HepG2 (cell line): ENCODE results near the gene MYOM1. TPM values are rescaled to one million over a fixed set of nuclear protein-coding genes. Genes with fewer than 3 reads are reported as not detected.

Experiments
- CBX2 ChIP-seq, 2 experiments: fragments of 200-600 bp in 1 of 2; sonication (generic); formaldehyde crosslinking in 1 of 2; IDR thresholded peaks; 2 replicates each; pipeline versions ENCODE4 v1.7.0 to v1.8.1; 2018 to 2022; ENCODE audit warnings: low read depth in 2 of 2, low read length in 1 of 2, mild to moderate bottlenecking in 1 of 2, missing genetic modification reagents in 1 of 2
- HOXD1 ChIP-seq: sonication (generic); formaldehyde crosslinking; IDR thresholded peaks from 2 replicates; pipeline ENCODE4 v1.5.0; 2020; ENCODE audit warnings: missing genetic modification reagents
- KDM6A ChIP-seq: IDR thresholded peaks from 2 replicates; pipeline ENCODE4 v1.6.1; 2016; ENCODE audit warnings: low read depth
- MAFF ChIP-seq: IDR thresholded peaks from 2 replicates; pipeline ENCODE4 v1.6.1; 2011; ENCODE audit warnings: low read depth, low read length, improper control_type of control experiment
- MIXL1 ChIP-seq: IDR thresholded peaks from 2 replicates; pipeline ENCODE4 v1.6.1; 2016
- NFRKB ChIP-seq: fragments of 450-650 bp; IDR thresholded peaks from 2 replicates; pipeline ENCODE4 v1.6.1; 2017
- SATB2 ChIP-seq: sonication (generic); formaldehyde crosslinking; IDR thresholded peaks from 2 replicates; pipeline ENCODE4 v1.5.0; 2020; ENCODE audit warnings: missing genetic modification reagents
- SOX13 ChIP-seq, 3 experiments: fragments of 450-650 bp in 1 of 3; sonication (generic) in 1 of 3; formaldehyde crosslinking in 1 of 3; IDR thresholded peaks in 2 of 3; conservative IDR thresholded peaks in 1 of 3; 2 replicates each; pipeline versions ENCODE4 v1.5.0 to v1.6.1; 2016 to 2020; ENCODE audit warnings: antibody characterized with exemption in 1 of 3, mild to moderate bottlenecking in 1 of 3, missing compliant biosample characterization in 1 of 3, missing genetic modification reagents in 1 of 3, moderate library complexity in 1 of 3
- SRF ChIP-seq: IDR thresholded peaks from 2 replicates; pipeline ENCODE4 v1.6.1; 2011; ENCODE audit warnings: mild to moderate bottlenecking, low read depth, low read length, moderate library complexity
- ZIK1 ChIP-seq: sonication (generic); formaldehyde crosslinking; IDR thresholded peaks from 2 replicates; pipeline ENCODE4 v1.5.0; 2020; ENCODE audit warnings: mild to moderate bottlenecking, low read depth, missing genetic modification reagents, borderline replicate concordance
- ZMYM3 ChIP-seq: sonication (generic); formaldehyde crosslinking; IDR thresholded peaks from 2 replicates; pipeline ENCODE4 v1.5.1; 2020; ENCODE audit warnings: mild to moderate bottlenecking, missing genetic modification reagents
- ZNF101 ChIP-seq: sonication (generic); formaldehyde crosslinking; IDR thresholded peaks from 2 replicates; pipeline ENCODE4 v1.4.0; 2020; ENCODE audit warnings: mild to moderate bottlenecking, low read depth, missing genetic modification reagents, borderline replicate concordance
- ZNF224 ChIP-seq: sonication (generic); formaldehyde crosslinking; IDR thresholded peaks from 2 replicates; pipeline ENCODE4 v1.5.0; 2020; ENCODE audit warnings: mild to moderate bottlenecking, missing genetic modification reagents
- ZNF720 ChIP-seq: sonication (generic); formaldehyde crosslinking; IDR thresholded peaks from 2 replicates; pipeline ENCODE4 v1.4.0; 2020; ENCODE audit warnings: missing genetic modification reagents
- ZSCAN25 ChIP-seq: sonication (generic); formaldehyde crosslinking; IDR thresholded peaks from 2 replicates; pipeline ENCODE4 v1.8.0; 2022; ENCODE audit warnings: mild to moderate bottlenecking, missing genetic modification reagents
- polyA plus RNA-seq, 8 experiments: library from polyadenylated mRNA; depleted of rRNA in 3 of 8; stranded (reverse) in 7 of 8; unstranded in 1 of 8; fragments of >200 nt; fragmentation: Illumina TruSeq in 4 of 8; extraction: Trizol in 4 of 8; gene quantifications; 2 replicates each; pipeline versions ENCODE4 v1.2.1 to v1.2.3, GENCODE V29; 2011 to 2016; ENCODE audit warnings: low read depth in 4 of 8, missing spikeins in 1 of 8, mixed read lengths in 1 of 8; ENCODE audit not compliant: insufficient read depth in 1 of 8
- total RNA-seq, 5 experiments: library from RNA; depleted of rRNA; stranded (reverse); fragments of >200 nt; fragmentation: Illumina TruSeq; extraction: Trizol; gene quantifications; 2 replicates each; pipeline ENCODE4 v1.2.3, GENCODE V29; 2016; ENCODE audit warnings: low read depth in 1 of 5
- TF ChIP-seq, protein P1 (sequence below): sonication (generic); formaldehyde crosslinking; IDR thresholded peaks from 2 replicates; pipeline ENCODE4 v1.4.0; 2020; ENCODE audit warnings: missing genetic modification reagents, borderline replicate concordance
- TF ChIP-seq, protein P2 (sequence below): sonication (generic); formaldehyde crosslinking; IDR thresholded peaks from 2 replicates; pipeline ENCODE4 v1.5.0; 2020; ENCODE audit warnings: mild to moderate bottlenecking, missing genetic modification reagents
- TF ChIP-seq, protein P3 (sequence below): sonication (generic); formaldehyde crosslinking; IDR thresholded peaks from 2 replicates; pipeline ENCODE4 v1.4.0; 2020; ENCODE audit warnings: missing genetic modification reagents

MYOM1 gene
- total and polyA plus RNA-seq, 2 of the 13 experiments (the other 11 are each of a cell fraction or from before 2014, with no cell fraction given) = 0.46 to 0.98 TPM

DNA sequence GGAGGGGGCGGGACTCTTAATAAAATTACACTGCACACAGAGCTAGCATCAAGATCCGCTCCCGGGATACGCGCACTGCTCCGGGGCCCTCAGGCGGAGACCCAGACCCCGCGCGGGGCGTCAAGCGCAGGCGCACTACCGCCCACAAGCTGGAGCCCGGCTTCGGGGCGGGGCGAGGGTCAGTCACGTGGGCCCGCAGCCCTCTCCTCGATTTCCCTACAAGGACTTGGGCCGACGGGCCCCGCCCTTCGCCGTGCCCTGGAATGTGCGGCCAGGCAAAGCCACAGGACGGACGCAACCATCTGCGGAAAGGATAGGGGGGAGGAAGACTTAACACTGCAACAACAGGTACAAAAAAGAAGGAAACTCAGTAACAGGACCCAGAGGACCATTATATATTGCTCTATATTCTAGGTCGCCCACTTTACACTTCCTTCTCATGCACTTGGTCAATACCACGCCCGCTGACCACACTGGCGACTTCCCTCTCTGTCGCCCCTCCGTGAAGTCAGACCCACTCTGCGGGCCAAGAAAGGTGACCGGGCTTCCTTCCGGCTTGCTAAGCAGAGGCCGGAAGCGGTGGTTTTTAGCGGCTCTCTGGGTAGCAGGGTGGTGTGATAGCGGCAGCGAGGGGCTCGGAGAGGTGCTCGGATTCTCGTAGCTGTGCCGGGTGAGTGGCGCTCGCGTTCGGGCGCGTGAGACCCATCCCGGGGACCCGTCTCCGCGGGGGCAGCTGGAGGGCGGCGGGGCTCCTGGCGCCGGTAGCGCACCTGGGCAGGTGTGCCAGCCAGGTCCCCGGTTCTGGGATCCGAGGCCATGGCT lies 27.7 kb upstream of the MYOM1 start, which contains the start of gene MYL12A (continued):
- TF ChIP-seq, protein P1, sequence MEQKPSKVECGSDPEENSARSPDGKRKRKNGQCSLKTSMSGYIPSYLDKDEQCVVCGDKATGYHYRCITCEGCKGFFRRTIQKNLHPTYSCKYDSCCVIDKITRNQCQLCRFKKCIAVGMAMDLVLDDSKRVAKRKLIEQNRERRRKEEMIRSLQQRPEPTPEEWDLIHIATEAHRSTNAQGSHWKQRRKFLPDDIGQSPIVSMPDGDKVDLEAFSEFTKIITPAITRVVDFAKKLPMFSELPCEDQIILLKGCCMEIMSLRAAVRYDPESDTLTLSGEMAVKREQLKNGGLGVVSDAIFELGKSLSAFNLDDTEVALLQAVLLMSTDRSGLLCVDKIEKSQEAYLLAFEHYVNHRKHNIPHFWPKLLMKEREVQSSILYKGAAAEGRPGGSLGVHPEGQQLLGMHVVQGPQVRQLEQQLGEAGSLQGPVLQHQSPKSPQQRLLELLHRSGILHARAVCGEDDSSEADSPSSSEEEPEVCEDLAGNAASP (CRISPR knock-in tag) = peak; percentile 7; the same call in 1 of the 2 replicates
- TF ChIP-seq SATB2 (no peak), ZNF224 (CRISPR knock-in tag) (no peak), HOXD1 (no peak), ZIK1 (CRISPR knock-in tag) (no peak; the same call in 1 of the 2 replicates), NFRKB (no peak), ZSCAN25 (CRISPR knock-in tag) (no peak), CBX2 (IDR thresholded peaks at IDR 0.05; ENCODE audit: low read depth, low read length) (no peak), CBX2 (CRISPR knock-in tag; IDR thresholded peaks at IDR 0.05; ENCODE audit: low read depth) (no peak), ZNF101 (CRISPR knock-in tag) (no peak), MIXL1 (peak; percentile 59), SOX13 (IDR thresholded peaks at IDR 0.05) (no peak), SOX13 (CRISPR knock-in tag; conservative IDR thresholded peaks at IDR 0.05 in 1 of 2, IDR thresholded peaks at IDR 0.05 in 1 of 2) (no peak), MAFF (no peak), ZNF720 (CRISPR knock-in tag) (no peak), ZMYM3 (0 out of 2 replicates have a peak, but pooled peaks have one; percentile 53), SRF (peak; percentile 96), KDM6A (CRISPR knock-in tag) (no peak)
- TF ChIP-seq, protein P2, sequence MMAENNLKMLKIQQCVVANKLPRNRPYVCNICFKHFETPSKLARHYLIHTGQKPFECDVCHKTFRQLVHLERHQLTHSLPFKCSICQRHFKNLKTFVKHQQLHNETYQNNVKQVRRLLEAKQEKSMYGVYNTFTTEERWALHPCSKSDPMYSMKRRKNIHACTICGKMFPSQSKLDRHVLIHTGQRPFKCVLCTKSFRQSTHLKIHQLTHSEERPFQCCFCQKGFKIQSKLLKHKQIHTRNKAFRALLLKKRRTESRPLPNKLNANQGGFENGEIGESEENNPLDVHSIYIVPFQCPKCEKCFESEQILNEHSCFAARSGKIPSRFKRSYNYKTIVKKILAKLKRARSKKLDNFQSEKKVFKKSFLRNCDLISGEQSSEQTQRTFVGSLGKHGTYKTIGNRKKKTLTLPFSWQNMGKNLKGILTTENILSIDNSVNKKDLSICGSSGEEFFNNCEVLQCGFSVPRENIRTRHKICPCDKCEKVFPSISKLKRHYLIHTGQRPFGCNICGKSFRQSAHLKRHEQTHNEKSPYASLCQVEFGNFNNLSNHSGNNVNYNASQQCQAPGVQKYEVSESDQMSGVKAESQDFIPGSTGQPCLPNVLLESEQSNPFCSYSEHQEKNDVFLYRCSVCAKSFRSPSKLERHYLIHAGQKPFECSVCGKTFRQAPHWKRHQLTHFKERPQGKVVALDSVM (CRISPR knock-in tag) = 0 out of 2 replicates have a peak, but pooled peaks have one; percentile 10
- TF ChIP-seq, protein P3, sequence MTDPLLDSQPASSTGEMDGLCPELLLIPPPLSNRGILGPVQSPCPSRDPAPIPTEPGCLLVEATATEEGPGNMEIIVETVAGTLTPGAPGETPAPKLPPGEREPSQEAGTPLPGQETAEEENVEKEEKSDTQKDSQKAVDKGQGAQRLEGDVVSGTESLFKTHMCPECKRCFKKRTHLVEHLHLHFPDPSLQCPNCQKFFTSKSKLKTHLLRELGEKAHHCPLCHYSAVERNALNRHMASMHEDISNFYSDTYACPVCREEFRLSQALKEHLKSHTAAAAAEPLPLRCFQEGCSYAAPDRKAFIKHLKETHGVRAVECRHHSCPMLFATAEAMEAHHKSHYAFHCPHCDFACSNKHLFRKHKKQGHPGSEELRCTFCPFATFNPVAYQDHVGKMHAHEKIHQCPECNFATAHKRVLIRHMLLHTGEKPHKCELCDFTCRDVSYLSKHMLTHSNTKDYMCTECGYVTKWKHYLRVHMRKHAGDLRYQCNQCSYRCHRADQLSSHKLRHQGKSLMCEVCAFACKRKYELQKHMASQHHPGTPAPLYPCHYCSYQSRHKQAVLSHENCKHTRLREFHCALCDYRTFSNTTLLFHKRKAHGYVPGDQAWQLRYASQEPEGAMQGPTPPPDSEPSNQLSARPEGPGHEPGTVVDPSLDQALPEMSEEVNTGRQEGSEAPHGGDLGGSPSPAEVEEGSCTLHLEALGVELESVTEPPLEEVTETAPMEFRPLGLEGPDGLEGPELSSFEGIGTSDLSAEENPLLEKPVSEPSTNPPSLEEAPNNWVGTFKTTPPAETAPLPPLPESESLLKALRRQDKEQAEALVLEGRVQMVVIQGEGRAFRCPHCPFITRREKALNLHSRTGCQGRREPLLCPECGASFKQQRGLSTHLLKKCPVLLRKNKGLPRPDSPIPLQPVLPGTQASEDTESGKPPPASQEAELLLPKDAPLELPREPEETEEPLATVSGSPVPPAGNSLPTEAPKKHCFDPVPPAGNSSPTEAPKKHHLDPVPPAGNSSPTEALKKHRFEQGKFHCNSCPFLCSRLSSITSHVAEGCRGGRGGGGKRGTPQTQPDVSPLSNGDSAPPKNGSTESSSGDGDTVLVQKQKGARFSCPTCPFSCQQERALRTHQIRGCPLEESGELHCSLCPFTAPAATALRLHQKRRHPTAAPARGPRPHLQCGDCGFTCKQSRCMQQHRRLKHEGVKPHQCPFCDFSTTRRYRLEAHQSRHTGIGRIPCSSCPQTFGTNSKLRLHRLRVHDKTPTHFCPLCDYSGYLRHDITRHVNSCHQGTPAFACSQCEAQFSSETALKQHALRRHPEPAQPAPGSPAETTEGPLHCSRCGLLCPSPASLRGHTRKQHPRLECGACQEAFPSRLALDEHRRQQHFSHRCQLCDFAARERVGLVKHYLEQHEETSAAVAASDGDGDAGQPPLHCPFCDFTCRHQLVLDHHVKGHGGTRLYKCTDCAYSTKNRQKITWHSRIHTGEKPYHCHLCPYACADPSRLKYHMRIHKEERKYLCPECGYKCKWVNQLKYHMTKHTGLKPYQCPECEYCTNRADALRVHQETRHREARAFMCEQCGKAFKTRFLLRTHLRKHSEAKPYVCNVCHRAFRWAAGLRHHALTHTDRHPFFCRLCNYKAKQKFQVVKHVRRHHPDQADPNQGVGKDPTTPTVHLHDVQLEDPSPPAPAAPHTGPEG (CRISPR knock-in tag) = 0 out of 2 replicates have a peak, but pooled peaks have one; percentile 34
